Astrocyte of the spinal cord (primary cell): ENCODE measurements around the gene ELMO1.

Experiments used
- DNase-seq: peaks from one replicate; pipeline ENCODE4 v3.0.0; 2011; ENCODE audit warnings: low read depth, low spot score
- H3K4me3 ChIP-seq: 2 replicates; pipeline ENCODE4 v1.5.1; 2011; ENCODE audit warnings: low read depth, mild to moderate bottlenecking, low read length, moderate library complexity
- in situ Hi-C: cut with HindIII; loops from 2 replicates; pipeline ENCODE4 v1.10.0; 2017; ENCODE audit warnings: low sequenced_read_pairs
- TF ChIP-seq, protein P1 (sequence below): IDR thresholded peaks from 2 replicates; pipeline ENCODE4 v1.5.1; 2012; ENCODE audit warnings: low read depth, mild to moderate bottlenecking, low read length, inconsistent platforms

Gene ELMO1

DNA sequence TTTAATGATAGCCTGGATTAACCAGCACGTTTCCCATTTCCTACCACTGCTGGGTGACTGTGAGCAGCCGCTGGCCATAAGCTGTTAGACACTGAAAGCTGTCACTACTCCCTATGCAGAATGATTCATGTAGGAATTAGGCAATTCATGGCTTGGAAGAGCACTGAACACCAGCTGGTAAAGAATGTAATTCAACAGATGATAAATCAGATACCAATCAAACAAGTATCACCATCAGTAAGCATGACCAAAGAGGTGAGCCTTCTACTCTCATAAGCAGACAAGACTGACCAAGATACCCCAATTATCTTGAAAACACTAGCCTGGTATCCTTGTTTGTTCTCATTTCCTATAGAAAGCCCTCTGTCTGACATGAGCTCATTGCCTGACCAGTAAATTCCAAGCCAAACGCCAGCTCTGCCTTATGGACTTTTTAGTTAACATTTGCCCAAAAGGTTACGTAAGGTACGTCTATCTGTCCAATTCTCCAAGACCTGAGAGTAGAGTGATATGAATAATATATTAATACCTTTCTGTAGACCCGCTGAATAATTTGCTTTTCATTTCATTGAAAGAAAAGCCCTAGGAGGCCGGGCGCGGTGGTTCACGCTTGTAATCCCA, 127.7 kb downstream of the ELMO1 start:
- in situ Hi-C loops: no loop called here
- DNase-seq: no peak
- no peak overlapping the region for H3K4me3 ChIP-seq
- TF ChIP-seq, protein P1, sequence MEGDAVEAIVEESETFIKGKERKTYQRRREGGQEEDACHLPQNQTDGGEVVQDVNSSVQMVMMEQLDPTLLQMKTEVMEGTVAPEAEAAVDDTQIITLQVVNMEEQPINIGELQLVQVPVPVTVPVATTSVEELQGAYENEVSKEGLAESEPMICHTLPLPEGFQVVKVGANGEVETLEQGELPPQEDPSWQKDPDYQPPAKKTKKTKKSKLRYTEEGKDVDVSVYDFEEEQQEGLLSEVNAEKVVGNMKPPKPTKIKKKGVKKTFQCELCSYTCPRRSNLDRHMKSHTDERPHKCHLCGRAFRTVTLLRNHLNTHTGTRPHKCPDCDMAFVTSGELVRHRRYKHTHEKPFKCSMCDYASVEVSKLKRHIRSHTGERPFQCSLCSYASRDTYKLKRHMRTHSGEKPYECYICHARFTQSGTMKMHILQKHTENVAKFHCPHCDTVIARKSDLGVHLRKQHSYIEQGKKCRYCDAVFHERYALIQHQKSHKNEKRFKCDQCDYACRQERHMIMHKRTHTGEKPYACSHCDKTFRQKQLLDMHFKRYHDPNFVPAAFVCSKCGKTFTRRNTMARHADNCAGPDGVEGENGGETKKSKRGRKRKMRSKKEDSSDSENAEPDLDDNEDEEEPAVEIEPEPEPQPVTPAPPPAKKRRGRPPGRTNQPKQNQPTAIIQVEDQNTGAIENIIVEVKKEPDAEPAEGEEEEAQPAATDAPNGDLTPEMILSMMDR: no peak

DNA sequence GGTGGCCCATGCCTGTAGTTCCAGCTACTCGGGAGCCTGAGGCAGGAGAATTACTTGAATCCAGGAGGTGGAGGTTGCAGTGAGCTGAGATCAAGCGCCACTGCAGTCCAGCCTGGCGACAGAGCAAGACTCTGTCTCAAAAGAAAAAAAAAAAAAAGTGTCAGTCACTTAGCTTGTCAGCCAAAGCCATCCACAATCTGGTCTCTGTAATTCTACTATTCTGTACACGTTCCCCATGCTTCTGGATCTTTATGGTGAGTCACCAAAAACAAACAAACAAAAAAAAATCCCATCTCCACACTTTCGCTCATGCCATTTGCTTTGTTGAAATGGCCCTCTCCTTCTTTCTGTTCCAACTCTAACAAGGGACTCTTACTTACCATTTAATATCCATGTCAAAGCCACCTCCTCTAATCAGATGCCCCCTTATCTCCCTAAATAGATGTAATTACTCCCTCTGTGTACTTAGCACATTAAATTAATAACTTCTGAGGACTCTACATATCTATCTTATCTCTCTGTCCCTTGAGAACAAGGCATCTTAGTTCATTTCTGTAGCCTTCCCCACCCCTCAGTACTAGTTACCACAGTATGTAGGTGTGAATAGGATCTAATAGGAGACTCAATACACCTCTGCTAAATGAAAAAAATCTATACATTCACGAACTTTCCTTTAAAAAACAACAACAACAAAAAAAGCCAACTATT, 128.4 kb downstream of the ELMO1 start:
- H3K4me3 ChIP-seq: no peak overlapping the region
- TF ChIP-seq, protein P1: no peak
- in situ Hi-C loops: no loop called here
- no peak for DNase-seq

DNA sequence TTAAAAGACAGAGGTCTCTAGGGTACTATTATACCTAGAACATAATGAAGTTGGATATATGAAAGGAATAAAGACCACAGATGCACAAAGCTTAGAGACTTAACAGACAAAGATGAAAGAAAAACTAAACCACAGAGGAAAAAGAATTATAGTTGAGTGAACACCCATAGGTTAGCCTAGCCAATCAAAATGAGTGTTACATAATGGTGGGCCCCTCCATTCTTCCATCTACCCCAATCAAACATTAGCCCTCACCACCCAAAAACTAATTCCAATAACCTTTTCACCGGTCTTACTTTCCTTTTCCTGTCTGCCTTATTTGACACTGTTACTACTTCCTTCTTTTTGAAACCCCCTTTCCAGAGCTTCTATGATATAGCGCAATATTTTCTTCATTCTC, 130.1 kb downstream of the ELMO1 start:
- DNase-seq: no peak
- in situ Hi-C loops: no loop called here
- no peak overlapping the region for H3K4me3 ChIP-seq
- TF ChIP-seq, protein P1: no peak

DNA sequence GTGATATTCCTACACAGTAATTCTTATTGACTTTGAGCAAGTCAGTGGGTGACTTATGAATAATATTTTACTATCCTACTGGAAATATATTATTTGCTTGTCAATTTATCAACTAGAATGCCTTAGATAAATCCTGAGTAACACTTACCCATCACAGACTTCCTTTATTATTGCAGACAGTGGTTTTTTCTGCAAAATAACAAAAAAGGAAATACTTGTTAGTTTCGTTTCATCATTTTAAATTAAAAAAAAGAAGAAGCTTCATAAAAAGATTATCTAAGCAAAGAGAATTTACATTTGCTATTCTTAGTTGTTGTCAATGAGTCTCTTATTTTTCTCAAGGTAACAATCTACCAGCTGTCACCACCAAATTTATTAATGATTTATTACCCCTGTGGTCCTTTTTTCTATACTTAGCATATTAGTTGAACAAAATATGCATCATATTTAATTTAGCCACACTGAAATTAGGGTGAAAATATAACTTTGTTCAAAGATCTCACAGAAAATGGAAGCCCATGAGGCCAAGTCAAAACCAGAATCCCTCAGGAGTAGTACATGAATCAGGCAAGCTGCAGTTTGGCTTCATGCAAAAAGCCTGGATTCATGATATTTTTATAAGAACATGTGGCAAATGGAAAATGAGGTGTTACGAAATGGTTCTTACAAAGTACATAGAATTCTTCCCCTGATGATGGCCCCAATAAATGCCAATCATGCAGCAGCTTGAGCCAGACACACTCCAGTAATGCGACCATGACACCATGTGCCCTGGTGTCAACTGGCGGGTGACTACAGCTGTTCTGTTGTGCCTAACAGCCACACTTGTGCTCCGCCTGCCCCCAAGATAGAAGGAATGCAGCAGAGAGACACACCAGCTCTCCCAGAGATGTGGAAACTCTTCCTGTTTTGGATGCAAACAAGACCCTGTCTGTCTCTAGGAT, 132.6 kb downstream of the ELMO1 start:
- no peak for DNase-seq

DNA sequence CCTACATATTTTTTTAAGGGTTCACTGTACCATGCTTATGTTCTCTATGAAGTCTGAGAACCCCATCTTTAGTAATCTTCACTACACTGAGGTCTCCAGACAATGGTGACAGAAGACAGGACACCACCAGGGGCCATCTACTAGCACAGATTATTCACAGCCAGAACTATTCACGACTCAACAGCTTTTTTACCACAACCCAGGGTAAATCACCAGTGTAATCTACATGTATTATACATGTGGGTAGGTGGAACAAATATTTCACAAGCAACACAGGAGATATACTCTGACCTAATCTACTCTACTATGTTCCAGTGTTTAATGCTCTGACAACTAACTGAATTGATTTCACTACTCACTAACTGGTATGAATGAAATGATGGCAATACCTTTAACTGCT, 136.1 kb downstream of the ELMO1 start:
- TF ChIP-seq, protein P1: no peak
- H3K4me3 ChIP-seq: no peak overlapping the region
- no peak for DNase-seq
- in situ Hi-C loops: no loop called here

More for the DNA sequence above, 132.6 kb downstream of the ELMO1 start:
- in situ Hi-C loops: no loop called here
- H3K4me3 ChIP-seq: no peak overlapping the region
- TF ChIP-seq, protein P1: no peak

DNA sequence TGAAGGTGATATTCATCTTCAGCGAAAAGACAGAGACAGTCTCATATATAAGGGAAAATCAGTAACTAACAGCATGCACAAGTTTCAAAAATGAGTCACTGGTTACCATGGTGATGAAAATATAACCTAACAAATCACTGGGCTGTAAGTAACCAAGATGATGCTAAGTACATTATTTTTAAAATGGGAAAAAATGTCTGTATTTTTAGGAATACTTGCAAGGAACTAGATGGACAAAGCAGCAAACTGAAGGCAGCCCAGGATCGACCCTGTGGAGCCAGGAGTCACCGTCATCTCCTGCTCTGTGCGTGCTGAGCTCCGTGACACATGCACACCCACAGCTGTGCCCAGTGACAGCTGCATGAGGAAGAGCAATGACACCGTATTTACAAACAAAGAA, 137.3 kb downstream of the ELMO1 start:
- TF ChIP-seq, protein P1: no peak
- no peak overlapping the region for H3K4me3 ChIP-seq
- in situ Hi-C loops: no loop called here
- DNase-seq: peak; percentile 1
